HG03460 (cell line): ENCODE data around the gene TCF7L1.

Experiments
- ATAC-seq: cut with Tn5 transposase; IDR thresholded peaks from one replicate; pipeline ENCODE4 v1.9.1; 2021; ENCODE audit not compliant: unreplicated experiment

Gene TCF7L1

DNA sequence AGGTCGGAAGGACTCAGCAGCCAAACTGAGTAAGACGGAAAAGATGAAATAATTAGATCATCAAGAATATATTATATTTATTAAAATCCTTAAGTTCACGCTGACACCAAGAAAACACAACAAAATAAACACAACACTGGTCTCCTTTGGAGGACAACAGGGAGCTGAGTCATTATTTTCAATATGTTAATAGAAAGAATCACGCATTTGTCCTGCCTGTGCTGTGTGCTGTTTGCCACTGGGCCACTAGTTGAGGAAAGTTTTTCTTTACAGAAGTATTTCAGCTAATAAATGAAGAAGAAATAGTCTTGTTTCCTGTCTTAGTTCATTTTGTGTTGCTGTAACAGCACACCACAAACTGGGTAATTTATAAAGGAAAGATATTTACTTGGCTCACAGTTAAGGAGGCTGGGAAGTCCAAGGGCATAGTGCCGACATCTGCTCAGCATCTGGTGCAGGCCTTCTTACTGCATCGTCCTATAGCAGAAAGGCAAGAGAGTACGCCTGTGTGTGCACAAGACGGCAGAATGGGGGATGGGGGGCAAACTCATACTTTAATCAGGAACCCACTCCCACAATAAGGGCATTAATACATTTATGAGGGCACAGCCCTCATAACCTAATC is 88.0 kb downstream of the TCF7L1 start:
- no peak for ATAC-seq

DNA sequence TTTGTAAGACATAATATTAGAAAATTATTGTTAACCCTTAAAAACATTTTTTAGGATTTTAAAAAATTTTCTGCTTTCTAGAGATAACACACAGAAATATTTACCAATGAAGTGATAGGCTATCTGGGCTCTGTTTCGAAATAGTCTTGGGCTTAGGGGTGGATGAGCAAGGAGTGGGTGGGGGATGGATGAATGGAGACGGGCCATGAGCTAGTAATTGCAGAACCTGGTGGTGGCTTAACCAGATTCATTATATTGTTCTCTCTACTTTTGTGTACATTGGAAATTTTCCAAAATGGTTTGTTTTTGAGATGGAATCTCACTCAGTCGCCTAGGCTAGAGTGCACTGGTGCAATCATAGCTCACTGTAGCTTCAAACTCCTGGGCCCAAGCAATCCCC is 89.6 kb downstream of the TCF7L1 start:
- ATAC-seq = no peak

DNA sequence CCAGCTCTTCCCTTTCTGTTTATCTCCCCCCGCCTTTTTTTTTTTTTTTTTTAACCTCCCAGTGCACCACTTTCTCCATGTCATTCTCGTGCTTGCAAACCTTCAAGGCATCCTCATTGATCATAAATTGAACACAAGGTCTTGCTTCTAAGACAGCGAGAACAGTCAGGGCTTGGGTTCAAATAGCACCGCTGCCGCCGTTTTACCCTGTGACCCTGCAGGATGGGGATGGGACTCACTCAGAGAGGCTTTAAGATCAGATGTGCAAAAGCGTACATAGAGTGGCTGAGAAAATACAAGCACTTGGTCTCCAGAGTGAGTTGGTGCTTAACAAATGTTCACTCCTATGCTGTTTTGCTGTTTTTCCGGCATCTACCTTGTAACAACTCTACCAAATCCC is 93.6 kb downstream of the TCF7L1 start:
- no peak for ATAC-seq

DNA sequence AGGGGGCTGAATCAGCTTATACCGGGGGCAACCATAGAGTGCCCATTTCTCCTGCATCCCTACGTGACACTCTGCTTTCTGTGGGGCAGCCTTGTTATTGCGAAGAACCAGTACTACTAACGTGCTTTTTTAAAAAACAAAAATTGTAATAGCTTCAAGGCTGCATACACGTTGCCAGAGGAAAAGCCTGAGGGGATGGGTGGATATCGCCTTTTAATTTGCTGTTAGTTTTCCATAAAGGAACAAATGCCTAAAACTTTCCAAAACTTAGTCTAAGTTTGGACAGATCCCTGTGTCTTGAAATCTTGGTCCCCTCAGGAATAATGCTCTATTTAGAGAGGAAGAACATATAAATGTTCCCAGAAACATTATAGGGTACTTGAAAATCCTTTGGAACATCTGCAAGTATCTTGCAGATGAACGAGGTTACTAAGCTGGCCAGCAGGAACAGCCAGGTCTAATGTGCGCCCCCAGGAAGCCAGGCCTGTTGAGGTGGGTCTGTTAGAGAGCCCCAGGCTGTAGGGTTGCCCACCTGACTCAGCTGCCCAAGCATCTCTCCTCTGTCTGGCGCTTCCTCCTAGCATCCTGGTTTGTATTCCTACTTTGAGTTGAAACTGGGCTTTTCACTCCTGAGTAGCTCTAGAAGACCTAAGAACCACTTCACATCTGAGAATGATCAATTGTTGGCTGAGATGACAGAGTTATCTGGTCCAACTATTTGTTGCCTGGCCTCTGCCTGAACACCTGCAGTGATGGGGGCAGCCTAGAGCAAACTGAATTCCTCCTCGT is 97.7 kb downstream of the TCF7L1 start:
- ATAC-seq = no peak

DNA sequence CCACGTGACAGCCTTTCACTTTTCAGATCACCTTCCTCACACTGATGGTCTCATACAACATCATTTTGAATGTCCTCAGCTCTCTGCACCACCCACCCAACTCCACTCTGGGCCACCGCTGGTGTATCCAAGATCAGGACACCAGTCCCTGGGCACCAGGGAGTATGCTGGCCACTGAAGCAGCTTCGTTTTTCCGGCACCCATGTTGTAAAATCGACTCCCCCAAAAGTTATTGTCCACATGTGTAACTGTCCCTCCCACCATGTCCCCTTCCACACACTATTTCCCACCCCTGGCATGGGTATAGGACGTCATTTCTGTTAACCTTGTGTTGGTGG is 98.2 kb downstream of the TCF7L1 start:
- ATAC-seq = no peak

DNA sequence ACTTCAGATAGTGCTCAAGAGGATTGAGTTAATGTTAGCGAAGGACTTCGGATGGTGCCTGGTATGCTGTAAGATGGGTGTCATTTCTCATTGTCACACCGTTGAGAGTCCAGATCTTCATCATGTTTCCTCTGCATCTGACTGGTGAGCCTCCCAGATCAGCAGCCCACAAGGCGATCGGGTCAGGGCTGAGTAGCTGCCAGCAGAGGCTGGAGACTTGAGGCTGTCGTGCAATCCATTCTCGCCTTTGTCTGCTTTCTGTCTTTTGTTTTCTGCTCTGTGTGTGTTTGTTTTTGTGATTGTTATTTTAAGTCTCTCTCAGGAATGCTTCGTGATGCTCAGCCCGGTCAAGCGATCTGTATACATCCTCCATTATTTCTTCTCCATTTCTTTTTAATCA is 98.8 kb downstream of the TCF7L1 start:
- no peak for ATAC-seq

DNA sequence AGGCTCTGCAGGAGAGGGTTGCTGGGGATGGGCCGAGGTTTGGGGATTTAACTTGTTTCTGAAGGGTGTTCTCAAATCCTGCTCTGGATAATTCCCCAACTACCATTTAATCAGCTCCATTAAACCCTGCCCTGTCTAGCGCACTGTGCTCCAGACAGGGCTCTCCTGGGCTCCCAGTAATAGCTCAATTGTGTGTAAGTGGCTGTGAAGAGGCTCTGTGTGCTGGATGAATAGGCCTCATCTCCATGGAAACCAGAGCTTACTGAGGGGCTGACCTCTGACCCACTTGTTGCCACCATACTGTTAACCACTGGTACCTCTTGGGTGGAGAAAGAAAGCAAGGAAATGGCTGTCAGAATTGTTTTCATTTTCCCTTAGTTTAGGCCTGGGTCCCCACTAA is 101.7 kb downstream of the TCF7L1 start:
- no peak for ATAC-seq

DNA sequence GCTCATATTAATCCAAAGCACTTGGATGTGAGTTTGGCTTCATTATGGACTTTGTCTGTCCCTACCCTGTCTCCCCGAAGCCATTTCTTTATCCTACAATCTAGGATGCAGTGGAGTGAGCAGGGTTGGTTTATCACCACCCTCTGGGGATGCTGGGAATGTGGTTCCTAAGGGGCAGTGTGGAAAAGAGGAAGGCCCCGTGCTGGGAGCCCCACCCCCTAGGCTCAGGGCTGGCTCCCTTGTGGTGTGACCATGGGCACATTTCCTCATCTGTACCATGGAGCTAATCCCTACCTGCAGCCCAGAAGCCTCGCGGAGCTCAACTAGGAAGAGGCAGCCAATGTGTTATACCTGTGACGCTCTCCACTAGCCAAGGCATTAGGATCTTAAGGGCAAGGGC is 102.1 kb downstream of the TCF7L1 start:
- ATAC-seq = no peak

DNA sequence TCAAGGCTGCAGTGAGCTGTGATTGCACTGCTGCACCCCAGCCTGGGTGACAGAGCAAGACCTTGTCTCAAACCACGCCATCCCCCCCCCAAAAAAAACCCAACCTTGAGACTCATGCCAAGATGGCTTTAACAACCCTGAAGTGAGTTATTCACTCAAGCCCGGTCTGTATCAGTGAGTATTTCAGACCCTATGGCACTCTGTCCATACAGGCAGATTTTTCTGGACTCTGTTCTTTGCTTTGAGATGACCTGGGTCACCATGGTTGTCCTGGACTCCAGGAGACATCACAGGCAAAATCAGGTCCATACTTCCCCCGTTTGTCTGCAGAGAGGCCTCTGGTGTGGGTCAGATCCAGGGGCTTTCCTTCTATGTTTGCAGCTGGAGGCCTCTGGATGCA is 102.9 kb downstream of the TCF7L1 start:
- ATAC-seq = no peak

DNA sequence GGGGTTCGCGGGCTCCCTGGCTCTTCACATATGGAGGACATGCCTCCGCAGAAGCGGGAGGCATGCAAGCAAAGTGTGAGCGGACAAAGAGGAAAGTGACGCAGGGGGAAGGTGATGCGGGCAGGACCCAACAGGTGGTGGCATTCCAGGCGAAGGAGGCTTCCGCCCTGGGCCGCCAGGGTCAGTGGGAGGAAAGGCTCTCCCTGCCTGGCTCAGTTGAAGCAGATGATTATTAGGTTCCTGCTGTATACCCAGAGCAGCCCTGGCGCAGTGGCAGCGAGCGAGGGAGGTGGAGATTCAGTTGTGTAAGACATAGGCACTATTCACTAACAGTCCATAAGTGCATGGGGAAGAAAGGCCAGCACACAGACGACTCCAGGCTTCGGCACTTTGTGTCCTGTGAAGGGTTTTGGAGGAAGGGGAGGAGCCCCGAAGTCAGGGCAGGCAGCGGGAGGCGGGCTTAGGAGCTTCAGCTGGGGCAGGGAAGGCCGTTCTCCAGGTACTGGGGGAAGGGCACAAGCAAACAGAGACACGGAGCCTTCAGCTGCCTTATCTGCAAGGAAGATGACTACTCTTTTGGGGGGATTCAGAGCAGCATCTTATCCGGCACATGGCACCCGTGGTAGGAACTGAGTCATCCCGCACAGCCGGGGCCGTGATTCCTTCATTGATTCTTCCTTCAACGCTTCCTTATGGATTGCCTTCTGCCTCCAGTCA is 104.8 kb downstream of the TCF7L1 start:
- ATAC-seq = no peak

DNA sequence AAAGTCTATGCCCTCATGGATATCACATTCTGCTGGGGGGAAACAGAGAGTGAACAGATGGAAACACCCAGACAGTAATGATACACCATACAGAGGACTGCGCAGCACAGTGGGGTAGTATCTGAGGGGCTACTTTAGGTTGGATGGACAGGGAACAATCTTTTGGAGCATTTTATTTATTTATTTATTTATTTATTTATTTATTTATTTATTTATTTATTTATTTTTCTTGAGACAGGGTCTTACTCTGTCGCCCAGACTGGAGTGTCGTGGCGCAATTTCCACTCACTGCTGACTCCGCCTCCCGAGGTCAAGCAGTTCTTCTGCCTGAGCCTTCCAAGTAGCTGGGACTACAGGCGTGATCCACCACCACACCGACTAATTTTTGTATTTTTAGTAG is 105.4 kb downstream of the TCF7L1 start:
- ATAC-seq = no peak

DNA sequence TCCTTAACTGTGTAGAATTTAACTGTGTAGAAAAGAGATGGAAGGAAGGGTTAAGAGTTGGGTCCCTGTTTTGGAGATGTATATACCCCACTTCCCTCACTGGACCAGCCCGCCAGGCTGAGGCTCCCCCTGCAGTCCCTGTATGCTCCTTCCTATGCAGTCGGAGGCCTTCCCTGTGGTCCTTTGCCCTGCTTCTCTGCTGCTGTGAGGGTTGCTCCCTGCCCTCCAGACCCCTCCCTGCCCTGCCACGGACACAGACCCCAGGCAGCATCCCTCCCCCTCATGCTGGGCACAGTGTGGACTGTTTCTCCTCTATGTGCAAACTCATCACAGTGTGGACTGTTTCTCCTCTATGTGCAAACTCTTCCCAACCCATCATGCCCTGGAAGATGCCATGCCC is 105.9 kb downstream of the TCF7L1 start:
- no peak for ATAC-seq

DNA sequence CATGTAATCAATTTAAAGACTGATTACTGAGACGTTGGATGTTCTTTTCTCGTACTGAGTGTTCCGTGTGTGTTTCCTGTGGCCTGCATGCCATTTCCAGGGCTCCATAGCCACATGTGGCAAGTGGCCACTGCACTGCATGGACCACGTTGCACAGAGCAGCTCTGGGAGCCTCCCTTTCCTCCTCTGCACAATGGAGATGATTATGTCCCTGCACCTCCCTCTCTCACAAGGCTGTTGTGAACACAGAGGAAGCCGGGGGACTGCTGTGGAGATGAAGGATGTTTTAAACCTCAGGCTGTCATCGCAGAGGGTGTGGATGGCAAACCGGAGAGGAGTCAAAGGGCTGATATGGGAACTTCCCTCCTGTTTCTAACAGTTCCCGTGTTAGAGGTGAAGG is 106.9 kb downstream of the TCF7L1 start:
- ATAC-seq = no peak

DNA sequence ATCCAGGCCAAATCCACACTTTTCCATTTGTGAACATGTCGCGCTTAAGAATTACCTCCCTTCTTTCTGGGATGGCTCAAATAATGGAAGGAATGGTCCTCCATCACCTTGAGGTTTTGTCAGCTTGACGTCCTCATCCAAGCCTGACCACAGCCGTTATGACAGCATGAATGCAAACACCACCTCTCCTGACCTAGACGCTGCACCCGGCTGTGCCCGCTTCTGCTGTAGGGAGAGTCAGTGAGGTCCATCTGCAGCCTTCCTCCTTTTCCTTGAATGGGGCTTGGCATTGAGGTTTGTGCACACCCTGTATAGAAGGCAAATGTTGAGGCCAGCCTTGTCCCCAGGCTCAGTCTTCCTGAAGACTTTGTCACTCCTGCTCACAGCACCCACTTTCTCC is 109.1 kb downstream of the TCF7L1 start:
- no peak for ATAC-seq

DNA sequence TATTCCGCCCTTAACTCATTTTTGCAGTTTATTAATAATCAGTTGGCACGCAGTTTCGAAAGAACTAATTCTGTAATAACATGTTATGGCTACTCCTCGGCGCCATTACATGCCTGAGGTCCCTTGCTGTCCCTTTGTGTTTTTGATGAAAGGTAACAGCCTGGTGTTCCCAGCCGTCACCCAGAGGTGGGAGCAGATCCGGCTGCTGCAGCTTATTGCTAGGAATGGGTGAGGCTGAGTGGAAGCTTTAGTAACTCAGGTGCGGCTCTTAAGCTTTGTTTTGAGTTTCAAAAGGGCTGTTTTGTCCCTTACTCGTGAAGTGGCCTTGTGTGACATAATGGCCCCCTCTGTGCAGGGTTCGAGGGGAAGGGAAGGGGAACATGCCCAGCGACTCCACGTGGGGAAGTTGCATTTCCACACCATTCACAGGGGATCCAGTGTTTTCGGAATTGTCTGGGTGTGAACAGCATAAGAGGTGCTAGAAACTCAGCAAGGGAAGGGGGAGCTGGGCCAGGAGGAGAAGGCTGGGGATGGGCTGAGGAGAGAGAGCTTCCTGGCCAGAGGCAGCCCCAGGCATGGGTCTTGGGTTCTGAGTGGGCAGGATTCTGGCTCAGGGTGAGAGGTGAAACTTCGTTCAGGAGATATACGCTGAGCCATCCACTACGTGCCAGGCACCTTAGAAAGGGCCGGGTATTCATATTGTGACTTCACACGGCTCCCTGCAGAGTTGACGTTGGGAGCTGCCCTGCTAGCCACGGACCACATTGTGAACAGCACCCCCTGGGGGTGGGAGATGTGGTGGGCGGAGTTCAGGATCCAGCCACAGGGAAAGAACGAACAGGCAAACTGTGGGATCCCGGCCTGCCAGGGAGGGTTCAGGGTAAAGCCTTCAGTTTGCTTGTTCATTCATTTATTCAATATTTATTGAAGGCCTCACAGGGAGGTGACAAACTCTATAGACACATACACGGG is 110.2 kb downstream of the TCF7L1 start:
- no peak for ATAC-seq

DNA sequence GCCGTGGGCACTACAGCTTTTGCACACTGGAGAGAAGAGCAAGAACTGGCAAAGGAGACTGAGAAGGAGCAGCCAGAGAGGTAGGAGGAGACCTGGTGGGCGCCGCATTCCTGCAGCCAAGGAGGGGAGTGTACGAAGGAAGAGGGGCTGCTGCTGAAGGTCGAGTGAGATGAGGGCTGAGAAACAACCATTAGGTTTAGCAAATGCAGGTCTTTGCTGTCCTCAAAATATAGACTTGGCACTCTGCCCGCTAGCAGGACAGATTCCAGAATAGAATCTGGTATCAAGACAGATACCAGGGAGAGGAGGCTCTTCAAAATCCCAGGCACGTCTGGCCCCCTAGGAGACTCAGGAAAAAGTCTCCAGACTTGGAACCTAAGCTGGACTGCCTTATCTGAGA is 111.6 kb downstream of the TCF7L1 start:
- no peak for ATAC-seq

DNA sequence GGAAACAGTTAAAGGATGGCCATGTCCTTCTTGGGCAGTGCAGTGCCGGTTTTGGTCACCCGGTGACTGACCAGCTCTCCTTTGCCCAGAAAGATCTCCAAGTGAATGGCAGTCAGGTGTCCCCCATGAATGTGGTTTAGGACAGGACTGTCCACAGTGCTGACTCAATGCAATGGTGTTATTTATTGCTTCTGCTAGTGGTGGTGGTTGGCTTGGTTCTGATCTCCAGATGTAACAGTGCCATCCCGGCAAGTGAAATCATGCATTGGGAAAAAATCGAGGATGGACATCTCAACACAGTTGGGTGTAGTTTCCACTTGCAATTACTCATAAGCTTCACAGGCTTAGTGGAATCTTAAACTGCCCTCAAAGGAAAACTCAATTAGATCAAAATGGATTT is 112.7 kb downstream of the TCF7L1 start:
- no peak for ATAC-seq

DNA sequence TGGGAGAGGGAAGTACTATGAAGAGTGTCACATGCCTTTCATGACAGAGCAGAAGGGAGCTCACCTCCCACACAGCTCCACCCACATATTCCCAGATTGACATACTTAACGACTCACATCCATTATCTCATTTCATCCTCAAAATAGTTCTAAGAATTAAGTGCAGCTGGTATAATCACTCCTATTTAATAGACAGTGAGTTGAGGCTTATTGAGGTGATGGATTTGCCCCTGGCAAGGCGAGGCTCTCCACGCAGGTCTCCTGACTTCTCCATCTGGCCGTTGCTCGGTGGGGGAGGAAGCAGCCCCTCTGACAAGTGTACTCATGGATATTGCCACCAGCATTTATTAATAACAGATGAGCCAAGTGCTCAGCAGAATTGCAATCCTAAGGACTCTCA is 113.2 kb downstream of the TCF7L1 start:
- no peak for ATAC-seq

DNA sequence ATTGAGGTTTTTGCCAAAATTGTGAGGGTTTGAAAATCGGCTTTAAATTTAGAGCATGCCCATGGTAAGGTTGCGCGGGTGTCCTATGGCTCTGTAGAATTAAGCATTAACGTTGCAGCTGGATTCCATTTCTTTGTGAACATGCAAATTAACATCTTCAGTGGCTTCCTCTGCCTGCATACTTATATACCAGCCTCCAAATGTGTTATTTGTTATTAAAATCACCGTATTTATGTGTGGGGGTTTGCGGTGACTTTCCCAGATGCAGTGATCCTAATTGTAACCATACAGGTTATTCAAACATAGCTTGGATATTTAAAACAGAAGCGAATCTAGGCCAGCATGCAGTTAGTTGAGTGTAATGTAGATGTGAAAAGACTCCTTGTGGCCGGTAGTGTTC is 114.4 kb downstream of the TCF7L1 start:
- ATAC-seq = no peak

DNA sequence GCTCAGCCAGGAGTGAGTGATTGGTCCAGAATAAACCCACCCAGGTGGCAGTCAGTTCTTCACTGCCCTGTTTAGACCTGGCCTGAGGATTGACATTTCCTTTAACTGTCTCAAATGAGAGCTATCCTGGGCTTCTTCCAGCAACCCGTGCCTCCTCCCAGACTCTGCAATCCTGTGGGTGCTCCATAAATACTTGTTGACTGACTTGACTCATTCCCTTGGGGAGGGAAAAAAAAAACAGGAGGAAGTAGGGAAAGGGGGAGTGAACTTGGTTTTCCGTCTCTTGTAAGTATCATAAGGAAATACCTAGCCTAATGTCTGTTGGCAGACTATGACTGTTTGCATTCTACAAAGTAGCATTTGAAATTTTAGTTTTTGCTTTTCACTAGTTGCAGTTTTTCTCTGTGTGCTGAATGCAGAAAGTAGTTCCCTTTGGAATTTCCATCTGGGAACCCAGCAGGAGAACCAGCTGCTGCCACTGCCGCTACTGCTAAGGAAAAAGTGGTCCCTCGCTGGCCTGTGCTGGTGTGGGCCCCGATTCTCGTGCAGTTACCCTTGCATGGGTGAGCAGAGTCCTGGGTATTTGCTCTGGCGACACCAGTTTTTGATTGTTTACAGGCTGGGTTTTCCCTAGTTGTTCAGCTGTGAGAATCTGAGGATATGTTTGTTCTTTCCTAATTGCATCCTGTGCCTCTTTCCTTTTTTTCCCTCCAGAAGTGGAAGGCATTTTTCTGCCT is 115.7 kb downstream of the TCF7L1 start:
- ATAC-seq = no peak

DNA sequence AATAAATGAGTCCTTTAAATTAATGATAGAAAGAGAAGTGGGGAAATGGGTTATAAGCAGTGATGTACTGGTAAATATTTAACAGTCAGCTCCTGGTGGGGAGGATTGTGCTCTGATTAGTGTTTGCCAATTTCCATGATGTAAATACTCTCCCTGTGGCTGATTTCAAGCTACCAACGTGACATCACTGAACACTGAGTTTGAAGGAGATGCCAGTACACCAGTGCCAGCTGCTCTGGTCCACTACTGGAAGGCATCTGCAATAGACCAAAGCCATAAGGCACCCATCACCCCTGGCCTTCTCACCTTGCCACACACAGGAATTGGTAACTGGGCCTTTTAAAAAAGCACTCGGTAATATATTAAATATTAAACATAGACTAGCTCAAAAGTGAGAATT is 116.9 kb downstream of the TCF7L1 start:
- ATAC-seq = no peak
